Loucy (cell line): Measurements from ENCODE around the gene SH2D3C.

ENCODE experiments used
- H2AFZ ChIP-seq: fragments of 200-600 bp; sonication (generic); 2 replicates; pipeline ENCODE4 v1.6.0; 2016; ENCODE audit warnings: antibody characterized with exemption, mild to moderate bottlenecking, low read length, moderate library complexity
- H3F3A ChIP-seq: fragments of 200-600 bp; 2 replicates; pipeline ENCODE4 v1.6.0; 2016; ENCODE audit warnings: antibody characterized with exemption, low read depth, mild to moderate bottlenecking
- H3K27me3 ChIP-seq: fragments of 200-600 bp; sonication (generic); 2 replicates; pipeline ENCODE4 v1.6.1; 2014; ENCODE audit warnings: low read length, mild to moderate bottlenecking; ENCODE audit not compliant: insufficient read depth, poor library complexity, severe bottlenecking
- H3K36me3 ChIP-seq: fragments of 200-600 bp; sonication (generic); 2 replicates; pipeline ENCODE4 v1.6.1; 2016; ENCODE audit warnings: low read length; ENCODE audit not compliant: insufficient read depth
- H3K4me1 ChIP-seq: fragments of 200-600 bp; sonication (generic); 2 replicates; pipeline ENCODE4 v1.5.1; 2014; ENCODE audit warnings: low read length, mild to moderate bottlenecking; ENCODE audit not compliant: insufficient read depth, poor library complexity, severe bottlenecking
- H3K4me2 ChIP-seq: fragments of 200-600 bp; sonication (generic); 2 replicates; pipeline ENCODE4 v1.6.0; 2014; ENCODE audit warnings: antibody characterized with exemption, low read length, low read depth, mild to moderate bottlenecking; ENCODE audit not compliant: poor library complexity, severe bottlenecking
- H3K4me3 ChIP-seq: fragments of 200-600 bp; sonication (generic); 2 replicates; pipeline ENCODE4 v1.5.1; 2014; ENCODE audit warnings: low read length, mild to moderate bottlenecking, mixed read lengths; ENCODE audit not compliant: poor library complexity, severe bottlenecking
- H3K79me2 ChIP-seq: fragments of 200-600 bp; sonication (generic); 2 replicates; pipeline ENCODE4 v1.6.1; 2014; ENCODE audit warnings: low read length; ENCODE audit not compliant: insufficient read depth
- H3K9ac ChIP-seq: fragments of 200-600 bp; sonication (generic); 2 replicates; pipeline ENCODE4 v1.6.0; 2014; ENCODE audit warnings: mild to moderate bottlenecking, low read depth, low read length, moderate library complexity; ENCODE audit not compliant: poor library complexity, severe bottlenecking
- H3K9me2 ChIP-seq: fragments of 200-600 bp; sonication (generic); replicated peaks from 2 replicates; pipeline ENCODE4 v1.6.1; 2016; ENCODE audit warnings: low read depth, low read length, mixed read lengths
- H3K9me3 ChIP-seq: fragments of 200-600 bp; sonication (generic); 2 replicates; pipeline ENCODE4 v1.6.1; 2014; ENCODE audit warnings: mild to moderate bottlenecking, antibody characterized with exemption, low read length, low read depth; ENCODE audit not compliant: insufficient read depth
- H4K20me1 ChIP-seq: fragments of 200-600 bp; sonication (generic); 2 replicates; pipeline ENCODE4 v1.6.0; 2014; ENCODE audit warnings: antibody characterized with exemption, low read length, mild to moderate bottlenecking; ENCODE audit not compliant: insufficient read depth, poor library complexity, severe bottlenecking
- CTCF ChIP-seq: fragments of 200-600 bp; sonication (generic); conservative IDR thresholded peaks from 2 replicates; pipeline ENCODE4 v1.5.1; 2014; ENCODE audit warnings: mild to moderate bottlenecking, antibody characterized with exemption, low read length
- EZH2phosphoT487 ChIP-seq: fragments of 200-600 bp; IDR thresholded peaks from 2 replicates; pipeline ENCODE4 v1.6.1; 2018; ENCODE audit warnings: antibody characterized with exemption, mild to moderate bottlenecking, moderate library complexity, borderline replicate concordance

Gene SH2D3C

GRCh38 chr9:127728808-127729207 lies 49.7 kb downstream of the SH2D3C start:
- no peak overlapping the region for H3K9ac ChIP-seq
- H3K27me3 ChIP-seq: no peaks in the 10 kb centered on the region
- peaks cover 4% of the 10 kb centered on the region for H3K4me1 ChIP-seq

GRCh38 chr9:127726871-127727270 lies 51.6 kb downstream of the SH2D3C start:
- no peaks in the 10 kb centered on the region for H3K9me2 ChIP-seq
- no peaks in the 10 kb centered on the region for H3F3A ChIP-seq
- no peak overlapping the region for H3K4me2 ChIP-seq
- H3K9ac ChIP-seq: no peak overlapping the region
- no peaks in the 10 kb centered on the region for H4K20me1 ChIP-seq
- TF ChIP-seq EZH2phosphoT487: no peak
- TF ChIP-seq CTCF: no peak
- no peak overlapping the region for H2AFZ ChIP-seq
- H3K36me3 ChIP-seq: no peaks in the 10 kb centered on the region
- no peaks in the 10 kb centered on the region for H3K27me3 ChIP-seq
- H3K79me2 ChIP-seq: no peaks in the 10 kb centered on the region
- H3K9me3 ChIP-seq: no peaks in the 10 kb centered on the region
- H3K4me3 ChIP-seq: no peak overlapping the region
- no peaks in the 10 kb centered on the region for H3K4me1 ChIP-seq

More at GRCh38 chr9:127728808-127729207, 49.7 kb downstream of the SH2D3C start:
- Histone ChIP-seq H3K4me2 (no peak overlapping the region), H3K9me3 (no peaks in the 10 kb centered on the region), H3F3A (no peaks in the 10 kb centered on the region), H3K36me3 (no peaks in the 10 kb centered on the region), H3K9me2 (no peaks in the 10 kb centered on the region), H4K20me1 (peaks cover under 1% of the 10 kb centered on the region), H3K79me2 (peaks cover 3% of the 10 kb centered on the region; the same call in 1 of the 2 replicates), H3K4me3 (no peak overlapping the region), H2AFZ (no peak overlapping the region)
- TF ChIP-seq EZH2phosphoT487 (no peak), CTCF (no peak)

- Histone ChIP-seq H3F3A (no peaks in the 10 kb centered on the region), H3K9me2 (no peaks in the 10 kb centered on the region), H3K79me2 (no peaks in the 10 kb centered on the region), H4K20me1 (no peaks in the 10 kb centered on the region), H3K4me1 (peaks cover 14% of the 10 kb centered on the region), H3K9me3 (no peaks in the 10 kb centered on the region), H3K36me3 (no peaks in the 10 kb centered on the region), H2AFZ (no peak overlapping the region), H3K9ac (no peak overlapping the region), H3K4me2 (no peak overlapping the region), H3K4me3 (no peak overlapping the region), H3K27me3 (no peaks in the 10 kb centered on the region)
- TF ChIP-seq CTCF (no peak), EZH2phosphoT487 (no peak)
Measured at GRCh38 chr9:127724012-127724411, 54.5 kb downstream of the SH2D3C start.
